G401 (cell line): ENCODE measurements around the gene PRH1. TPM values are rescaled to one million over a fixed set of nuclear protein-coding genes. Genes with fewer than 3 reads are reported as not detected.

Experiments
- DNase-seq: peaks from one replicate; pipeline ENCODE4 v3.0.0-alpha.2; 2015; ENCODE audit warnings: low spot score
- in situ Hi-C: cut with HindIII; loops from 2 replicates; pipeline ENCODE4 v1.10.0; 2016; ENCODE audit warnings: low sequenced_read_pairs, mixed read lengths
- total RNA-seq: library from RNA; depleted of rRNA; stranded (reverse); fragments of >200 nt; shearing (Covaris generic); gene quantifications from 2 replicates; pipeline ENCODE4 v1.2.3, GENCODE V29; 2014; rRNA removed

PRH1 gene
- total RNA-seq, 1 experiment from 2014 or later = 4.1 TPM

DNA sequence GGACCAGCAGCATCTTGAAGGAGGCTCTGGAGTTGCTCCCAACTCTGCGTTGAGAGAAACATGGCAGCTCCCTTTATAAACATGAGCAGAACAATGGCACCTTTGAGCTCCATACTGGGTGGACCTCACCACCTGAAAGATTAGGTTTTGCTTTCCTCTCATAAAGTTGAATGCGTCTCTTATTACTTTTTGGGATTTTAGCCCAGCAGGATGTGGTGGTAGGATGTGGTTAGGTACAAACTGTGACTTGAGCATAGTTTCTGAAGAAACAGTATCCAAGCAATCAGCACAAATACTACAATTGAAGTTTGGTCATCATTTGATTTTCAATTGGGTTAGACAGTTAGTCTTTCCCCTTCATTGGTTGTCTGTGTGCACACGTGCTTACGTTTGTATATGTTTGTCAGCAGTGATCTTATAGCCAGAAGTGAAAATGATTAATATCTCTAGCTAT lies 34.6 kb downstream of the PRH1 start, which contains the start of gene PRR4:
Gene PRR4 (minus strand): TSS at position 51 of the 454 bp plus-strand sequence. CDS start 38 bp downstream, at position 13.
- no peak for DNase-seq
- in situ Hi-C loops = no loop called here

DNA sequence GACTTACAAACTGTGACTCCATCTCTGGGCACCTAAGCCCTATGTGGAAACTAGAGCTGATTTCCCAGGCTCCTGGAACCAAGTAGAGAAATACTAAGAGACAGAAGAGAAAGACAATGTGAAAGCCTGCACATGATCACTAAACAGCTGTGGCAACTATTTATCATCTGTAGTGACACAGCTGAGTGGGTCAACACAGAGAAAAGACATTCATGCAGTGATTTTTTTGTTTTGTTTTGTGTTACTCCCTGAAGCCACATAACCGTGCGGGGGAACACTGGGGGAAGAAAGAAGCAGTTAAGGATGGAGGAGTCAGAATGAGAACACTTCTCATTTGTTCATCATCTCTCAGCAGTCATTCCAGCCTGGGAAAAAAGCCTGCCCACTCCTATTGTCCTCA lies 36.3 kb downstream of the PRH1 start:
- in situ Hi-C loops = no loop called here
- no peak for DNase-seq

DNA sequence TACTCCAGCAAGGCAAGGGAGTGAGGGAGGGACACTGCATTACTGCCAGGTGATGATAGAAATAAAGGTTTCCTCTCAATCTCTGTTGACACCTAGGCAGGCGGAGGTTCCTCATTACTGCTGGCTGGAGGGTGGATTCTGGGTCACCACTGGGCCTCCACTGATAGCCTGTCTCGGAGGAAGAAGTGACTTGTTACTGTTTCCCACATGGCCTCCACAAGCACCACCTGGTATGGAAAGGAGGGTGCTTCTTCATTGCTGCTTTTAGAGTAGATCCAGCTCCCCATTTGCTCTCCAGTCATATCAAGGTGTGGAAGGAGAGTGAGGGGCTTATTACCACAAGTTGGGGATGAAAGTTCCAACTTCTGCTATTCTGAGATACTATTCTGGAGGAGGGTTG lies 41.2 kb downstream of the PRH1 start:
- DNase-seq = no peak
- in situ Hi-C loops = no loop called here

DNA sequence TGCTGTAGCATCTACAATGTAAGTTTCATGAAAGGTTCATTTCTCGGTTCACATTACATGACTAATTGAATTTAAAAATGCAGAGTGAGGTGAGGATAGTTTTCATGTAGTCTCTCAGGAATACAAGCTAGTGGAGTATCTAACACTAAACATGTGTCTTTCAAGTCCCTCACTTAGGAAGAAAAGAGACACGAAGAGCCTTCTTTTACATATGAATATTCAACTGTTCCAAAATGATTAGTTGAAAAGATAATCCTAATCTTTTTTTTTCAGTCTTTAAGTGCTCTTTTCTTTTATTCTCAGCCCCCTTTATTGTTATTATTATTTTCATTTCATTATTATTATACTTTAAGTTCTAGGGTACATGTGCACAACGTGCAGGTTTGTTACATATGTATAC lies 45.6 kb downstream of the PRH1 start:
- in situ Hi-C loops = no loop called here
- no peak for DNase-seq

Other genes with a start within 250 kb of the PRH1 start
- not detected in 2 replicates for gene STYK1, start 210.2 kb downstream of the PRH1 start, total RNA-seq
- gene YBX3, start 160.9 kb downstream of the PRH1 start, total RNA-seq = 138 and 218 TPM in 2 replicates
- not detected in 2 replicates for gene TAS2R7, start 81.6 kb downstream of the PRH1 start, total RNA-seq
- 1.6 TPM in 1 of 2 replicates, not detected in the other for gene TAS2R8, start 77.0 kb downstream of the PRH1 start, total RNA-seq
- not detected in 2 replicates for gene TAS2R9, start 74.1 kb downstream of the PRH1 start, total RNA-seq
- 0.37 TPM in 1 of 2 replicates, not detected in the other for gene TAS2R10, start 57.9 kb downstream of the PRH1 start, total RNA-seq
- gene PRR4, start 34.8 kb downstream of the PRH1 start, total RNA-seq = 9.2 TPM in 1 of 2 replicates, not detected in the other
- gene TAS2R13, start 25.3 kb upstream of the PRH1 start, total RNA-seq = not detected in 2 replicates
- not detected in 2 replicates for gene PRH2, start 45.0 kb upstream of the PRH1 start, total RNA-seq
- gene TAS2R14, start 55.0 kb upstream of the PRH1 start, total RNA-seq = 0.12 and 3.0 TPM in 2 replicates
- gene TAS2R50, start 102.7 kb upstream of the PRH1 start, total RNA-seq = not detected in 2 replicates
- gene TAS2R20, start 114.0 kb upstream of the PRH1 start, total RNA-seq = 0.12 and 0.61 TPM in 2 replicates
- gene TAS2R19, start 138.4 kb upstream of the PRH1 start, total RNA-seq = not detected in 2 replicates
- gene TAS2R31, start 147.2 kb upstream of the PRH1 start, total RNA-seq = 0.14 and 0.43 TPM in 2 replicates
- gene TAS2R46, start 178.0 kb upstream of the PRH1 start, total RNA-seq = not detected in 2 replicates
- 0.71 TPM in 1 of 2 replicates, not detected in the other for gene TAS2R43, start 208.1 kb upstream of the PRH1 start, total RNA-seq